NCI-H82 treated with DMSO at 0.1 percent for 48 hours (cell line): Measurements from ENCODE around the gene NR6A1.

Experiments used
- DNase-seq: peaks from one replicate; lab custom pipeline; 2025; ENCODE audit not compliant: unreplicated experiment; lab: John Stamatoyannopoulos, UW

The NR6A1 gene

GRCh38 chr9:124590889-124591641 is 180.0 kb downstream of the NR6A1 start:
- no peak for DNase-seq

GRCh38 chr9:124584631-124585030 is 186.5 kb downstream of the NR6A1 start:
- DNase-seq, result no peak

- no peak for DNase-seq
Measured at GRCh38 chr9:124583134-124583533, 188.0 kb downstream of the NR6A1 start.

GRCh38 chr9:124580186-124580585 is 190.9 kb downstream of the NR6A1 start:
- DNase-seq, result no peak

GRCh38 chr9:124576751-124577150 is 194.4 kb downstream of the NR6A1 start:
- DNase-seq, result no peak

- DNase-seq, result no peak
Measured at GRCh38 chr9:124574534-124575375, 196.4 kb downstream of the NR6A1 start.

GRCh38 chr9:124570942-124571666 is 200.0 kb downstream of the NR6A1 start:
- DNase-seq, result no peak

- no peak for DNase-seq
Measured at GRCh38 chr9:124569942-124570341, 201.2 kb downstream of the NR6A1 start.

- no peak for DNase-seq
Measured at GRCh38 chr9:124567362-124567761, 203.7 kb downstream of the NR6A1 start.

GRCh38 chr9:124562328-124562727 is 208.8 kb downstream of the NR6A1 start:
- no peak for DNase-seq

GRCh38 chr9:124559871-124560270 is 211.2 kb downstream of the NR6A1 start:
- no peak for DNase-seq

GRCh38 chr9:124558777-124559470 is 212.2 kb downstream of the NR6A1 start:
- no peak for DNase-seq

- DNase-seq, result no peak
Measured at GRCh38 chr9:124557895-124558294, 213.2 kb downstream of the NR6A1 start.

- no peak for DNase-seq
Measured at GRCh38 chr9:124555043-124555442, 216.1 kb downstream of the NR6A1 start.

GRCh38 chr9:124553738-124554137 is 217.4 kb downstream of the NR6A1 start:
- DNase-seq, result no peak

GRCh38 chr9:124552273-124552605 is 218.9 kb downstream of the NR6A1 start:
- no peak for DNase-seq

- peak; percentile 23 for DNase-seq
Measured at GRCh38 chr9:124551472-124552272, 219.4 kb downstream of the NR6A1 start.

GRCh38 chr9:124550072-124550471 is 221.0 kb downstream of the NR6A1 start:
- no peak for DNase-seq

- no peak for DNase-seq
Measured at GRCh38 chr9:124549016-124549415, 222.1 kb downstream of the NR6A1 start.

GRCh38 chr9:124544535-124544934 is 226.6 kb downstream of the NR6A1 start:
- DNase-seq, result no peak
